ENCODE data around the gene RLBP1. TPM values are rescaled to one million over a fixed set of nuclear protein-coding genes. Genes with fewer than 3 reads are reported as not detected.

Gene RLBP1
- total and polyA plus RNA-seq, 9 donors: not detected

DNA sequence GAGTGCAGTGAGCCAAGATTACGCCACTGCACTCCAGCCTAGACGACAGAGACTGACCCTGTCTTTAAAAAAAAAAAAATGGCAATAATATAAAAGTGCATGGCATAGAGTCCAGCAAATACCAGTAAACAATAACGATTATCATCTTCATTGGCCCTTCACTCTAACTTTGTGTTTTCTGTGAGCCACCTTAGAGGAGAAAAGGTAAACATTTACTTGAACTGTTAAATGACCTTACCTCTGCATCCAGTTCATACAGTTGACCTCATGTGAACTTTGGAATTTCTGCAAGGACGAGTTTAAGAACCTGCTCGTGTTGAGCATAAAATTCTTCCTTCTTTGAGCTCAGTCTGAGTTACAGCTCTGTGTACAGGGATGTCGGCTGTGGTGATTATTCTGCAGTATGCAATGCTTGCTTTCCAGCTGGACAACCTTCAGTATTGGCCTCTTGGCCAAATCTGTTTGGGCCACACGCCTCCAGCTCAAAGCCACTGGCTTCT lies 56.6 kb downstream of the RLBP1 start:
- Histone ChIP-seq H3K27me3 (no peaks in the 10 kb centered on the region), H3K4me1 (ENCODE audit: insufficient read depth) (peaks cover 5% of the 10 kb centered on the region), H3K36me3 (no peaks in the 10 kb centered on the region), H3K4me3 (no peak overlapping the region), H3K9me3 (no peaks in the 10 kb centered on the region), H3K27ac (no peak overlapping the region)
- intact Hi-C loops (cut with DNase I): no loop called here
- 22 to 28% (median 26%) methylated on average over 7 of the region's 7 CpGs for WGBS, 3 donors
- TF ChIP-seq, protein P1, sequence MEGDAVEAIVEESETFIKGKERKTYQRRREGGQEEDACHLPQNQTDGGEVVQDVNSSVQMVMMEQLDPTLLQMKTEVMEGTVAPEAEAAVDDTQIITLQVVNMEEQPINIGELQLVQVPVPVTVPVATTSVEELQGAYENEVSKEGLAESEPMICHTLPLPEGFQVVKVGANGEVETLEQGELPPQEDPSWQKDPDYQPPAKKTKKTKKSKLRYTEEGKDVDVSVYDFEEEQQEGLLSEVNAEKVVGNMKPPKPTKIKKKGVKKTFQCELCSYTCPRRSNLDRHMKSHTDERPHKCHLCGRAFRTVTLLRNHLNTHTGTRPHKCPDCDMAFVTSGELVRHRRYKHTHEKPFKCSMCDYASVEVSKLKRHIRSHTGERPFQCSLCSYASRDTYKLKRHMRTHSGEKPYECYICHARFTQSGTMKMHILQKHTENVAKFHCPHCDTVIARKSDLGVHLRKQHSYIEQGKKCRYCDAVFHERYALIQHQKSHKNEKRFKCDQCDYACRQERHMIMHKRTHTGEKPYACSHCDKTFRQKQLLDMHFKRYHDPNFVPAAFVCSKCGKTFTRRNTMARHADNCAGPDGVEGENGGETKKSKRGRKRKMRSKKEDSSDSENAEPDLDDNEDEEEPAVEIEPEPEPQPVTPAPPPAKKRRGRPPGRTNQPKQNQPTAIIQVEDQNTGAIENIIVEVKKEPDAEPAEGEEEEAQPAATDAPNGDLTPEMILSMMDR (IDR thresholded peaks at IDR 0.05): no peak
- TF ChIP-seq POLR2A (IDR thresholded peaks at IDR 0.05) (no peak), EP300 (IDR thresholded peaks at IDR 0.05) (no peak)
- peak in 1 of 5 donors; percentile 36 for DNase-seq

DNA sequence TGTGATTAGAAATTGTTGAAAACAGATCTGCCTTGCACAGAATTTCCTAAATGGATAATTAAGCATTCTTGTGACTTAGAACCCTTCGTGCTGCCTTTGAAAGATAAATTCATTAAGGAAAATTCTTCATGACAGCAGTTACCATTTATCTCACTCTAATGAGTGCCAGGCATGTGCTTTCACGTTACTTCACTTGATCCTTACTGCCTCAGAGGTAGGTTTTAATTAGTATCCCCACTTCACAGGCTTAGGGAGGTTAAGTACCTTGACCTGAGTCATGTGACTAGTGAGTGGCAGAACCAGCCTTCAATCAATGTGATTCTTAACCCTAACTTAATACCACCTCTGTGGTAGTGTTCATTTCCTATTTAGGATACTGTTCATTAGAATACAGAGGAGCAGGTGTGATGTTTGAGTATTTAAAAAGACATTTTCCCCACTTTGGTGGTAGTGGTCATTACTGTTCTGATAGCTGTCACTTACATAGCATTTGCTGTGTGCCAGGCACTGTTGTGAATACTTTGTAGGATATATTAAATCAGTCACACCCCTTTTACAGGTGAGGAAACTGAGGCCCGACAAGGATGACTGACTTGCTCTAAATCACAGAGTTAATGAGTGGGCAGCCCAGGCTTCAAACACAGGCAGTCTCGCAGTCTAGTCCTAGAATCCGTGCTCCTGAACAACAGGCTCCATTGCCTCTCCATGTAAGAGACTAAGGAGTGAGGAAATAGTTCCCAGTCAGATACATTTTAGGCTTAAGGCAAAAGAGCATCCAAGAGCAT lies 57.9 kb downstream of the RLBP1 start:
- 81 to 91% (median 83%) methylated on average over 5 of the region's 5 CpGs for WGBS, 3 donors
- no peak for DNase-seq
- Histone ChIP-seq H3K4me1 (ENCODE audit: insufficient read depth) (peaks cover 5% of the 10 kb centered on the region), H3K9me3 (no peaks in the 10 kb centered on the region), H3K36me3 (no peaks in the 10 kb centered on the region), H3K27ac (no peak overlapping the region), H3K27me3 (no peaks in the 10 kb centered on the region), H3K4me3 (no peak overlapping the region)
- intact Hi-C loops (cut with DNase I): no loop called here
- TF ChIP-seq POLR2A (IDR thresholded peaks at IDR 0.05): no peak
- no peak for TF ChIP-seq EP300 (IDR thresholded peaks at IDR 0.05)

DNA sequence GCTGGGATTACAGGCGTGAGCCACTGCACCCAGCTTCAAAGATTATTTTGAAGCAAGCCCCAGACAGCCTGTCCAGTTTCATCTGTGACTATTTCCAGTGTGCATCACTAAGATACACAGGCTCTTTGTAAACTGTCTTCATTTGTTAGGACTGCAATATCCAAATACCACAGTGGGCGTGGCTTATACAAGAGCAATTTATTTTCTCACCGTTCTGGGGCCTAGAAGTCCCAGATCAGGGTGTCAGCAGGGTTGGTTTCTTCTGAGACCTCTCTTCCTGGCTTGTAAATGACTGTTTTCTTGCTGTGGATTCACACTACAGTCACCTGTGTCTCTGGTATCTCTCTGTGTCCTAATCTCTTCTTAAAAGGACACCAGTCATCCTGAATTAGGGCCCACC lies 59.7 kb downstream of the RLBP1 start:
- Histone ChIP-seq H3K27ac (no peak overlapping the region), H3K9me3 (no peaks in the 10 kb centered on the region), H3K36me3 (no peaks in the 10 kb centered on the region), H3K27me3 (no peaks in the 10 kb centered on the region), H3K4me3 (no peak overlapping the region), H3K4me1 (ENCODE audit: insufficient read depth) (peaks cover 5% of the 10 kb centered on the region)
- DNase-seq: no peak
- 77 to 87% (median 86%) methylated on average over 3 of the region's 3 CpGs for WGBS, 3 donors
- intact Hi-C loops (cut with DNase I): no loop called here
- TF ChIP-seq, protein P1 (IDR thresholded peaks at IDR 0.05): no peak
- TF ChIP-seq EP300 (IDR thresholded peaks at IDR 0.05): no peak
- no peak for TF ChIP-seq POLR2A (IDR thresholded peaks at IDR 0.05)

Other genes starting within 250 kb of the RLBP1 start
- gene ABHD2, start 133.1 kb downstream of the RLBP1 start, total RNA-seq: 100 to 1,000 TPM in 1 of 7 donors, 10 to 100 TPM in 6; 37.2 to 107 (median 89.5) TPM
- 100 to 1,000 TPM in 1 of 2 donors, 10 to 100 TPM in 1; 17.0 to 100 TPM for gene ABHD2, start 133.1 kb downstream of the RLBP1 start, polyA plus RNA-seq
- 10 to 100 TPM in 1 of 7 donors, 1 to 10 TPM in 6; 2.9 to 11.7 (median 5.2) TPM for gene FANCI, start 22.4 kb upstream of the RLBP1 start, total RNA-seq
- 1 to 10 TPM; 3.0 to 4.4 TPM for gene FANCI, start 22.4 kb upstream of the RLBP1 start, polyA plus RNA-seq
- 10 to 100 TPM; 33.0 to 52.0 (median 43.0) TPM for gene POLG, start 113.2 kb upstream of the RLBP1 start, total RNA-seq
- gene POLG, start 113.2 kb upstream of the RLBP1 start, polyA plus RNA-seq: 10 to 100 TPM; 19.8 to 25.0 TPM

Data from ovary (tissue), 9 donors.